22Rv1 (cell line): ENCODE results near the gene KDM4B.

Source experiments
- CTCF ChIP-seq: fragments of 450-650 bp; IDR thresholded peaks from 2 replicates; pipeline ENCODE4 v1.5.1; 2017; ENCODE audit warnings: mild to moderate bottlenecking
- ZFX ChIP-seq: fragments of 450-650 bp; IDR thresholded peaks from 2 replicates; pipeline ENCODE4 v1.6.1; 2017; ENCODE audit warnings: antibody characterized with exemption, borderline replicate concordance

DNA sequence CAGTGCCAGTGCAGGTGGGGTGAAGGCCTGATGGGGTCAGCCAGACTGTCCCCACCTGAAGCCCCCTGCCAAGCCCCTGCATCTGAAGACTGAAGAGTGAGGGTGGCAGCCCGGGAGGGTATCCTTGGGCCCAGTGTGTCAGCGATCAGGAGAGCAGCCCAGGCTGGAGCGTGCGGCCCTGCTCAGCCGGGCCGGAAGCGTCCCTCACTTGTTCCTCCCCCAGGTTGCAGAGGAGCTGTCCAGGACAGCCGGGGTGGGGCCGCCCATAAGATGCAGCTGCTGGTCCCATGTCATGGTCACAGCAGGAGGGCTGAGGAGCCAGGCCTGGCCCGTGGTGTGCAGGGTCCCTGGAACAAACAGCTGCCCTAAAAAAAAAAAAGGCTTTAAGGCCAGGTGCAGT, 55.4 kb downstream of the KDM4B start:
- TF ChIP-seq CTCF: no peak
- TF ChIP-seq ZFX: no peak
